NT2/D1 (cell line): ENCODE measurements around the gene PODN.

Source experiments
- YY1 ChIP-seq: IDR thresholded peaks from 2 replicates; pipeline ENCODE4 v1.6.1; 2011; ENCODE audit not compliant: insufficient read length, insufficient read depth
- ZNF274 ChIP-seq: IDR thresholded peaks from 2 replicates; pipeline ENCODE4 v1.6.1; 2011; ENCODE audit warnings: mild to moderate bottlenecking, low read depth, low read length

GRCh38 chr1:53066891-53067738 lies 5.1 kb downstream of the PODN start:
- no peak for TF ChIP-seq ZNF274
- TF ChIP-seq YY1, result no peak
